ENCODE results near the gene CNOT3. TPM values are rescaled to one million over a fixed set of nuclear protein-coding genes. Genes with fewer than 3 reads are reported as not detected.

The CNOT3 gene
- total RNA-seq, 1 experiment from 2014 or later = 76.7 TPM

- TF ChIP-seq SIN3A (IDR thresholded peaks at IDR 0.05; ENCODE audit: low read depth) (no peak), YY1 (IDR thresholded peaks at IDR 0.05; ENCODE audit: extremely low read depth, insufficient replicate concordance, low read depth, low read length) (no peak), ZBTB33 (IDR thresholded peaks at IDR 0.05; ENCODE audit: extremely low read depth, insufficient replicate concordance, low read length) (no peak), CBX3 (IDR thresholded peaks at IDR 0.05; ENCODE audit: low read depth) (no peak), SRF (IDR thresholded peaks at IDR 0.05; ENCODE audit: low read depth) (no peak), EGR1 (IDR thresholded peaks at IDR 0.05; ENCODE audit: low read depth) (no peak), ZNF274 (IDR thresholded peaks at IDR 0.05; ENCODE audit: low read depth, low read length) (no peak), TCF7L2 (IDR thresholded peaks at IDR 0.05; ENCODE audit: borderline replicate concordance, extremely low read depth, insufficient read depth, insufficient read length) (no peak), EZH2 (IDR thresholded peaks at IDR 0.05) (no peak), SP1 (IDR thresholded peaks at IDR 0.05; ENCODE audit: low read depth) (no peak), ATF3 (IDR thresholded peaks at IDR 0.05) (no peak), EZH2phosphoT487 (IDR thresholded peaks at IDR 0.05; ENCODE audit: borderline replicate concordance) (no peak), CTCF (IDR thresholded peaks at IDR 0.05 in 2 of 3, conservative IDR thresholded peaks at IDR 0.05 in 1 of 3; ENCODE audit: borderline replicate concordance in 1 of 3, insufficient read depth in 1 of 3, low read depth in 2 of 3, low read length in 2 of 3) (no peak), POLR2AphosphoS5 (IDR thresholded peaks at IDR 0.05; ENCODE audit: low read depth, low read length) (no peak), CEBPB (IDR thresholded peaks at IDR 0.05; ENCODE audit: low read depth) (no peak), MAX (IDR thresholded peaks at IDR 0.05) (no peak), RAD21 (IDR thresholded peaks at IDR 0.05; ENCODE audit: low read depth) (no peak), ELF1 (IDR thresholded peaks at IDR 0.05; ENCODE audit: borderline replicate concordance, low read depth) (no peak), FOSL1 (IDR thresholded peaks at IDR 0.05; ENCODE audit: low read depth) (no peak), REST (IDR thresholded peaks at IDR 0.05; ENCODE audit: low read depth) (no peak)
- ChIA-PET POLR2A (no interaction called here), CTCF (interaction anchor here (0.7 kb wide), 1 partner anchor 100 kb away, joined by 3 read pairs; no protein-coding TSS in a partner anchor), RAD21 (ENCODE audit: low non-redundant PET in 1 of 2, low total read pairs in 2 of 2, uncharacterized antibody in 2 of 2, unreplicated experiment in 2 of 2) (no interaction called here)
- DNase-seq (ENCODE audit: low read depth, low spot score) = no peak
- Histone ChIP-seq H3K4me2 (ENCODE audit: low read length) (no peak overlapping the region), H3K9me3 (ENCODE audit: control insufficient read depth in 1 of 2, insufficient read depth in 1 of 2, low read depth in 1 of 2, low read length in 2 of 2) (no peaks in the 10 kb centered on the region), H3K79me2 (ENCODE audit: insufficient read depth, low read length) (peaks cover 37% of the 10 kb centered on the region), H2AFZ (ENCODE audit: low read depth, low read length, poor library complexity, severe bottlenecking) (no peak overlapping the region), H3K27me3 (ENCODE audit: insufficient read depth, low read length) (no peaks in the 10 kb centered on the region), H3K27ac (ENCODE audit: low read depth, low read length) (no peak overlapping the region), H3K4me3 (replicated peaks in 1 of 2; ENCODE audit: low read depth in 1 of 2, low read length in 2 of 2) (no peak overlapping the region), H3K36me3 (ENCODE audit: control insufficient read depth in 1 of 2, insufficient read depth in 2 of 2, low read length in 2 of 2) (peaks cover 12 to 22% of the 10 kb centered on the region in 2 experiments), H3K9ac (ENCODE audit: low read length) (no peak overlapping the region), H3K4me1 (ENCODE audit: control insufficient read depth in 1 of 2, insufficient read depth in 2 of 2, low read length in 2 of 2) (peaks cover 8 to 17% of the 10 kb centered on the region in 2 experiments; a peak in 3 of 4 replicates), H3K9me2 (ENCODE audit: insufficient read depth) (no peaks in the 10 kb centered on the region), H4K20me1 (ENCODE audit: insufficient read depth) (peaks cover 2% of the 10 kb centered on the region; the same call in 1 of the 2 replicates)
- intact Hi-C loops (cut with micrococcal nuclease) = no loop called here
- no TSS peak for BruUV-seq (replicated peaks)
- no peak for ATAC-seq
Measured at GRCh38 chr19:54196536-54196935, 59.0 kb downstream of the CNOT3 start.
